ENCODE results near the gene SLC9A9.

SLC9A9 gene

DNA sequence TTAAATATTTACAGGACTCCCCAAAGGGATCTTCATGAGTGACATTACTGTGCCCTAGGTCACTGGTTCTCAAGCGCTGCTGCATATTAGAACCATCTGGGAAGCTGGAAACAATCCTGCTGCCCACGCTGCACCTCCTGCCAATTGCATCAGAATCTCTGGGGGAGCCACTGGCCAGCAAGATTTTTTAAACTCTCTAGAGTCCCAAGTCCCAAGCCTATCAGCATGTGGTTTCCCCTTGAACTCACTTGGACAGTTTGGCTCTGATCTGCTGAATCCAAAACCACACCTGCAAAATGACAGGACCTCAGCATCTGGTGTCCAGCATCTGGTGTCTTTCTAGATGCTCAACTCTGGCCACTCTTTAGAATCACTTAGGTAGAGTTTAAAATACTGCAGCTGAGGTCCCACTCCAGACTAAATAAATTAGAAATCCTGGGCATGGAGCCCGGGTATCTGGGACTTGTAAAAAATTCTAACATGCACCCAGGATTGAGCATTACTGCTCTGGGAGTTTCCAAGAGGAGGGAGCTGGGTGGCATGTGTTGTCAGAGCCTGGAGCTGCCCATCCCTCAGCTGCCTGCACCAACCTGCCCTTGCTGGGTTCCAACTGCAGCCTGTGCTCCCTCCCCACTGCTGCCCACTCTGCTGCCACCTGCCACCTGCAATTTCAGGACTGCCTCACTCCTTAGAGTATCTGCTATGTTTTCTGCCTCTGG, 311.3 kb downstream of the SLC9A9 start:
- no peak overlapping the region for H3K4me3 ChIP-seq (replicated peaks in 1 of 2; ENCODE audit: low read depth in 2 of 2, low read length in 2 of 2)
- DNase-seq (ENCODE audit: low read depth in 2 of 2) = peak; percentile 91 to 96
- TF ChIP-seq, protein P1, sequence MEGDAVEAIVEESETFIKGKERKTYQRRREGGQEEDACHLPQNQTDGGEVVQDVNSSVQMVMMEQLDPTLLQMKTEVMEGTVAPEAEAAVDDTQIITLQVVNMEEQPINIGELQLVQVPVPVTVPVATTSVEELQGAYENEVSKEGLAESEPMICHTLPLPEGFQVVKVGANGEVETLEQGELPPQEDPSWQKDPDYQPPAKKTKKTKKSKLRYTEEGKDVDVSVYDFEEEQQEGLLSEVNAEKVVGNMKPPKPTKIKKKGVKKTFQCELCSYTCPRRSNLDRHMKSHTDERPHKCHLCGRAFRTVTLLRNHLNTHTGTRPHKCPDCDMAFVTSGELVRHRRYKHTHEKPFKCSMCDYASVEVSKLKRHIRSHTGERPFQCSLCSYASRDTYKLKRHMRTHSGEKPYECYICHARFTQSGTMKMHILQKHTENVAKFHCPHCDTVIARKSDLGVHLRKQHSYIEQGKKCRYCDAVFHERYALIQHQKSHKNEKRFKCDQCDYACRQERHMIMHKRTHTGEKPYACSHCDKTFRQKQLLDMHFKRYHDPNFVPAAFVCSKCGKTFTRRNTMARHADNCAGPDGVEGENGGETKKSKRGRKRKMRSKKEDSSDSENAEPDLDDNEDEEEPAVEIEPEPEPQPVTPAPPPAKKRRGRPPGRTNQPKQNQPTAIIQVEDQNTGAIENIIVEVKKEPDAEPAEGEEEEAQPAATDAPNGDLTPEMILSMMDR (IDR thresholded peaks at IDR 0.05; ENCODE audit: low read depth, low read length) = no peak

DNA sequence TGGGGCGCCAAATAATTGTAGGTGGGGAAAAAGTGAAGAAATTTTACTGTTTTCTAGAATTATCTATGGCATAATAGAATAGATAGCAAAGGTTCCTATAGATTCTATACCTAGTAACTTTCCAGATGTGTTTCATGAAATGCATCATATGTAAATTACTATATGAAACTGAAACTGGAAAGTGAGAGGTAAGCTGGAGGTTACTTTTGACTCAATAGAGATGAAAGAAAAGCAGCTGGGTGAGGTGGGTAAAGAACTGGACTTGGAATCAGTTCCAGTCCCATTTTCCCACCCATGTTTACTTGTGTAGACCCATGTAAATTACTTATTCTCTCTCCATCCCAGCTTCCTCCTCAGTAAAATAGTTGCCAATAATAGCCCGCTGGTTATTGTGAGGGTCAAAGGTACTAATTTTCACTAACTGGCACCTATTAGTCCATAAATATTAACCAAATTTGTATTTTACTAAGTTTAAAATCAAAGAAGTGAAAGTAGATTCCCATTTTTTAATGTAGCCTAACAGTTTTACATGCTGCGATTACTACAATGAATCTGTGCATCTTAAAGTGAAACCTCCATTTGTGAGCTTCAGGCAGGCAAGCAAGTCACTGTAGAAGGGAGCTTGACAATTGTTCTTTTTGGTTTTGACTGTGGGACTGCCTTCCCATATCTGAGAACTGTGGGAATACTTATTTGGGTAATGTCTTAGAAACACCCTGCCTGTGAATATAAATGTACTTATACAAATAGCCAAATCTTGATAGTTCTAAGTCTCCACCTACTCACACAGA, 312.1 kb downstream of the SLC9A9 start:
- DNase-seq (ENCODE audit: low read depth in 2 of 2) = peak in 1 of 2 donors; percentile 35
- no peak overlapping the region for H3K4me3 ChIP-seq (replicated peaks in 1 of 2; ENCODE audit: low read depth in 2 of 2, low read length in 2 of 2)
- TF ChIP-seq, protein P1 (IDR thresholded peaks at IDR 0.05; ENCODE audit: low read depth, low read length) = no peak

DNA sequence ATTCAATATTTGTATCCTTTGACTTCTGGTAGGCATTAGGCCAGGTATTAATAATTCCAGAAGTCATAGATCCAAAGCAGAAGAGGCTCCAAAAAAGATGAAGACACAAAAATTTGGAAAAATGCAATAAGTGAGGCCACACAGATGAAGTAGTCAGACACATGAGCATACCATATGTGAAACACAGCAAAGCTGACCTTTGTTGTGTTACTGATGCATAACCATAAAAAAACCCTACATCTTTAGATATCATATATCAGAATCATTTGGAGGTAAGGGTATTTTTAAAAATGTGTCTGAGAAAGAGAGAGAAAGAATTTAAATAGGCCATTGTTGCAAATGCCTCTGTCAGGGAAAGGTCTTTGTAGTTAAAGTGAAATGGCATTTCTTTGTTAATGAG, 314.9 kb downstream of the SLC9A9 start:
- H3K4me3 ChIP-seq (replicated peaks in 1 of 2; ENCODE audit: low read depth in 2 of 2, low read length in 2 of 2) = no peak overlapping the region
- no peak for DNase-seq (ENCODE audit: low read depth in 2 of 2)
- TF ChIP-seq, protein P1 (IDR thresholded peaks at IDR 0.05; ENCODE audit: low read depth, low read length) = no peak

DNA sequence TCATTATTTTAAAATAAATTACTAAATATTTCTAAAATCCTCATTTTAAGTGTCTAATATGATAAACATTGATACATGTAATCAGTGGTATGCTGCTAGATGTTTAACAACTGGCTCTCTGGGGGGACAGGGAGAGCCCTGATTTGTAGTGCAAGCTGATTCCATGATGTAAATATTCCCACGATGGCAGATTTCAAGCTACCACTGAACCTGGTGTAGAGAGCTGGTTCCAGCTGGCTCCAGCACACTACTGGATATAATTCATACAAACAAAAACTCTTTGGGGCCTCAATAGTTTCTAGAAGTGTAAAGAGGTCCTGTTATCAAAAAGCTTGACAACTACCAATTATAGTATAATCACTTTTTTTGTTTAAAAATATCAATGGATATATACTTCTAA, 316.2 kb downstream of the SLC9A9 start:
- no peak for DNase-seq (ENCODE audit: low read depth in 2 of 2)
- H3K4me3 ChIP-seq (replicated peaks in 1 of 2; ENCODE audit: low read depth in 2 of 2, low read length in 2 of 2) = no peak overlapping the region
- TF ChIP-seq, protein P1 (IDR thresholded peaks at IDR 0.05; ENCODE audit: low read depth, low read length) = no peak

DNA sequence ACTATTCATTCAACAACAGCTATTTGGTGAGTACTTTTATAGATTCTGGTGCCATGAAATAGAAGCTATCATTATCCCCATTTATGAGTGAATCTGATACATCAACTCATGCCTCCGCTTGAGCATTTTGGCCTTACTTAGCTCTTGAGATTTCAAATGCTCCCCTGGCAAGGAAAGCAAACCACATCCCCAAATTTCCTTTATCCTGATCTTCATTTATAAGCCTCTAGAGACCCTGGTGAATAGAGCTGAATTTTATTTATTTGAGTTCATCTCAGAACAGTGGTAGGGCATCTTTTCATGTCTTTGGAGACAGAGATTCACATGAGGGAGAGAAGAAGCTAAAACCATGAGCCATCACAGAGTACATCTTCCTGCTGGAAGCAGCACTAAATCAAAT, 317.2 kb downstream of the SLC9A9 start:
- TF ChIP-seq, protein P1 (IDR thresholded peaks at IDR 0.05; ENCODE audit: low read depth, low read length) = no peak
- H3K4me3 ChIP-seq (replicated peaks in 1 of 2; ENCODE audit: low read depth in 2 of 2, low read length in 2 of 2) = no peak overlapping the region
- no peak for DNase-seq (ENCODE audit: low read depth in 2 of 2)

DNA sequence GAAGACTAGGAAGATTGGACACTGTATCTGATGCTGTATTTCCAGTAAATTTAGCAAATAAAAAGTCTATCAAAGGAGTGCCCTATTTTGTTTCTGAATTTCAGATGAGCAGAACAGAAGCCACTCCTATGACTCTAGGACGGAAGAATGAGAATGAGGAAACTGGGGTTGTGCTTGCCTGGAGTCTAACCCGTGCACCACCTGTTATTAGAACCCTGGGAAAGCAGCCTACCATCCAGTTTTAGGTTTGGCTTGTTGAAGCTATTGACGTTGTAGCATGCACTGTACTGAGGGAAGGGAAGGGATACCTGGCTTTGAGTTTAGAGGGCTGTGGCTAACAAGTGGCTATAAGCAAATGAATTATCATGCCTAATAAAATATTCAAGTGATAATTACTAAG, 318.5 kb downstream of the SLC9A9 start:
- DNase-seq (ENCODE audit: low read depth in 2 of 2) = peak in 1 of 2 donors; percentile 19
- TF ChIP-seq, protein P1 (IDR thresholded peaks at IDR 0.05; ENCODE audit: low read depth, low read length) = no peak
- H3K4me3 ChIP-seq (replicated peaks in 1 of 2; ENCODE audit: low read depth in 2 of 2, low read length in 2 of 2) = no peak overlapping the region
